ENCODE measurements around the gene UCN3.

GRCh38 chr10:5387169-5387568, 22.4 kb downstream of the UCN3 start:
- TF ChIP-seq POLR2A (conservative IDR thresholded peaks at IDR 0.05) (no peak), E2F6 (IDR thresholded peaks at IDR 0.05; ENCODE audit: borderline replicate concordance in 1 of 2, extremely low read depth in 1 of 2, insufficient read depth in 1 of 2, insufficient read length in 1 of 2, low read depth in 1 of 2, low read length in 1 of 2, poor library complexity in 1 of 2, severe bottlenecking in 1 of 2) (no peak), ZFP36 (IDR thresholded peaks at IDR 0.05; ENCODE audit: low read depth, low read length, partially characterized antibody) (no peak), POLR3A (IDR thresholded peaks at IDR 0.05; ENCODE audit: borderline replicate concordance, extremely low read depth, insufficient read depth, insufficient read length) (no peak), SRSF1 (IDR thresholded peaks at IDR 0.05; ENCODE audit: low read depth, low read length) (no peak), TCF15 (CRISPR knock-in tag; IDR thresholded peaks at IDR 0.05) (no peak)
